ENCODE results near the gene GSTM4.

GSTM4 gene

DNA sequence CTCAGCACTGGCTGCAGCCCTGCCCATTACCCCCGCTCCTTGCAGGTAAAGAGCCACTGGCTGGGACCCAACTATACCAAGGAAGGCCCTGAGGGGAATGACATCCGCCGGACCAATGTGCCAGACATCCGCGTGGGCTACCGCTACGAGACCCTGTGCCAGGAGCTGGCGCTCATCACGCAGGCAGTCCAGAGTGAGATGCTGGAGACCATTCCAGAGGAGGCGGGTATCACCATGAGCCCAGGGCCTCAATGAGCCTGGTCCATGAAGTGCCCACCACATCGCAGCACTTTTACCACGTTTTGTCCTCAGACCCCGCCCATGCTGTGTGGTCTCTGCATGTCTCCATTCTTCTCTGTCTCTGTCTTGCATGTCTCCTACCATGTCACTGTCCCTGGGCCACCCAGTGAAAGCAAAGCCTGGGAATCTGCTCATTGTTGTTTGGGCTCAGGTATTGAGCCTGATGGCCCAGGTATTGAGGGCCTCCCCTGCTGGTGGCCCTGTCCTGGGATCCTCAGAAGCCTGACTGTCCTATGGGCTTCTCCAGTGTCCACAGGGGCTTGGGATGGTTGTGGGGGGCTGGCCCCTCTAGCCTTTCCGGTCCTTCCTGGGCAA, 24.9 kb upstream of the GSTM4 start:
- no peak overlapping the region for H3K4me3 ChIP-seq (replicated peaks; ENCODE audit: insufficient read depth, low read length)
- DNase-seq (ENCODE audit: low read depth in 1 of 2, low spot score in 1 of 2) = no peak
- H3K27ac ChIP-seq (replicated peaks) = no peak overlapping the region
- no peaks in the 10 kb centered on the region for H3K27me3 ChIP-seq (ENCODE audit: insufficient read depth, poor library complexity, severe bottlenecking)
- TF ChIP-seq GABPA (IDR thresholded peaks at IDR 0.05; ENCODE audit: low read depth) (no peak), POLR2AphosphoS5 (IDR thresholded peaks at IDR 0.05; ENCODE audit: low read depth) (no peak), SPI1 (IDR thresholded peaks at IDR 0.05; ENCODE audit: borderline replicate concordance, low read depth) (no peak)
- TF ChIP-seq, protein P1, sequence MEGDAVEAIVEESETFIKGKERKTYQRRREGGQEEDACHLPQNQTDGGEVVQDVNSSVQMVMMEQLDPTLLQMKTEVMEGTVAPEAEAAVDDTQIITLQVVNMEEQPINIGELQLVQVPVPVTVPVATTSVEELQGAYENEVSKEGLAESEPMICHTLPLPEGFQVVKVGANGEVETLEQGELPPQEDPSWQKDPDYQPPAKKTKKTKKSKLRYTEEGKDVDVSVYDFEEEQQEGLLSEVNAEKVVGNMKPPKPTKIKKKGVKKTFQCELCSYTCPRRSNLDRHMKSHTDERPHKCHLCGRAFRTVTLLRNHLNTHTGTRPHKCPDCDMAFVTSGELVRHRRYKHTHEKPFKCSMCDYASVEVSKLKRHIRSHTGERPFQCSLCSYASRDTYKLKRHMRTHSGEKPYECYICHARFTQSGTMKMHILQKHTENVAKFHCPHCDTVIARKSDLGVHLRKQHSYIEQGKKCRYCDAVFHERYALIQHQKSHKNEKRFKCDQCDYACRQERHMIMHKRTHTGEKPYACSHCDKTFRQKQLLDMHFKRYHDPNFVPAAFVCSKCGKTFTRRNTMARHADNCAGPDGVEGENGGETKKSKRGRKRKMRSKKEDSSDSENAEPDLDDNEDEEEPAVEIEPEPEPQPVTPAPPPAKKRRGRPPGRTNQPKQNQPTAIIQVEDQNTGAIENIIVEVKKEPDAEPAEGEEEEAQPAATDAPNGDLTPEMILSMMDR (IDR thresholded peaks at IDR 0.05; ENCODE audit: insufficient read depth, low read length) = no peak
- TF ChIP-seq, protein P2, sequence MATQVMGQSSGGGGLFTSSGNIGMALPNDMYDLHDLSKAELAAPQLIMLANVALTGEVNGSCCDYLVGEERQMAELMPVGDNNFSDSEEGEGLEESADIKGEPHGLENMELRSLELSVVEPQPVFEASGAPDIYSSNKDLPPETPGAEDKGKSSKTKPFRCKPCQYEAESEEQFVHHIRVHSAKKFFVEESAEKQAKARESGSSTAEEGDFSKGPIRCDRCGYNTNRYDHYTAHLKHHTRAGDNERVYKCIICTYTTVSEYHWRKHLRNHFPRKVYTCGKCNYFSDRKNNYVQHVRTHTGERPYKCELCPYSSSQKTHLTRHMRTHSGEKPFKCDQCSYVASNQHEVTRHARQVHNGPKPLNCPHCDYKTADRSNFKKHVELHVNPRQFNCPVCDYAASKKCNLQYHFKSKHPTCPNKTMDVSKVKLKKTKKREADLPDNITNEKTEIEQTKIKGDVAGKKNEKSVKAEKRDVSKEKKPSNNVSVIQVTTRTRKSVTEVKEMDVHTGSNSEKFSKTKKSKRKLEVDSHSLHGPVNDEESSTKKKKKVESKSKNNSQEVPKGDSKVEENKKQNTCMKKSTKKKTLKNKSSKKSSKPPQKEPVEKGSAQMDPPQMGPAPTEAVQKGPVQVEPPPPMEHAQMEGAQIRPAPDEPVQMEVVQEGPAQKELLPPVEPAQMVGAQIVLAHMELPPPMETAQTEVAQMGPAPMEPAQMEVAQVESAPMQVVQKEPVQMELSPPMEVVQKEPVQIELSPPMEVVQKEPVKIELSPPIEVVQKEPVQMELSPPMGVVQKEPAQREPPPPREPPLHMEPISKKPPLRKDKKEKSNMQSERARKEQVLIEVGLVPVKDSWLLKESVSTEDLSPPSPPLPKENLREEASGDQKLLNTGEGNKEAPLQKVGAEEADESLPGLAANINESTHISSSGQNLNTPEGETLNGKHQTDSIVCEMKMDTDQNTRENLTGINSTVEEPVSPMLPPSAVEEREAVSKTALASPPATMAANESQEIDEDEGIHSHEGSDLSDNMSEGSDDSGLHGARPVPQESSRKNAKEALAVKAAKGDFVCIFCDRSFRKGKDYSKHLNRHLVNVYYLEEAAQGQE (IDR thresholded peaks at IDR 0.05; ENCODE audit: insufficient replicate concordance, low read depth) = no peak

DNA sequence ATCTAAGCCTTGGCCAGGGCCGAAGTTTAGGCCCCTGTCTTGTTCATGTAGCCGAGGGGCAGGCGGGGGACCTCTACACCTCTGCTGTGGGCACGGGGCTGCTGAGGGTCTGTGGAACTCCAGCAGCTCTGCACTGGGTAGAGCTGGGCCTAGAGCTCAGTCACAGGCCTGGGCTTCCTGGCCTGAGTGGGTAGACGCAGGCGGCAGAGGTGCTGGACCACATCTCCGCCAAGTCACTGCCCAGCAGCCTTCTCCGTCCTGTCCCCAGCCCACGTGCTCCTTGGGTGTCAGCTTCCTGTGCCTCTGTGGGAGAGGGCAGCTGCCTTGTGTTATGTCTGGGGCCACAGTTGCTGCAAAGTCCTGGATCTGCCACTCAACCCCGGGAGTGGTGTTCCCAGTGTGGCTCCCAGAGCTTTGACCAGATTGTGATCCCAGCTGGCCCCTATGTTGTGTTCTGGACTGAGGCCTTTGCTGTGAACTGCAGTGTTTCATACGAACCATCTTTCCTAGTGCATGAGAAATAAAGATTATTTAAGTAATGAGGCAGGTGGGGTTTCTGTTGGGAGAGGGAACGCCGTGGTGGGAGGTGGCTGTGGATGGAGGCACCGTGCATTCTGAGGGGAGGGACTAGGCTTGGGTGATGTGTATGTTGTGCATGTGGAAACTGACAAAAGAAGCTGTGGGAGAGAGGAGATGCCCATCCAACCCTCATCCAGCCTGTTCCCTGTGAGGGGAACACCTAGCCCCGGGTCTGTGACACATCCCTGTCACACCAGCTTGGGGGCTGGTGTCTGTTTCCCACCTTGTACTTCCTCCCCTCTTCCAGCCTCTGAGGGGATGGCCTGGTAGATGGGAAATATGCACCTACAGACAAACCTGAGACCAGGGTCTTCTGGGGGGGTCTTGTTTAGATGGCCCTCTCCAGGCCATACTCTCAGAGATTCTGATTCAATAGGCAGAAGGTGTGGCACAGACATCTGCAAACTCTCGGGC, 24.1 kb upstream of the GSTM4 start:
- DNase-seq (ENCODE audit: low read depth in 1 of 2, low spot score in 1 of 2) = no peak
- Histone ChIP-seq H3K27me3 (ENCODE audit: insufficient read depth, poor library complexity, severe bottlenecking) (no peaks in the 10 kb centered on the region), H3K4me3 (replicated peaks; ENCODE audit: insufficient read depth, low read length) (no peak overlapping the region), H3K27ac (replicated peaks) (no peak overlapping the region)
- TF ChIP-seq, protein P1 (IDR thresholded peaks at IDR 0.05; ENCODE audit: insufficient read depth, low read length) = no peak
- TF ChIP-seq, protein P2 (IDR thresholded peaks at IDR 0.05; ENCODE audit: insufficient replicate concordance, low read depth) = no peak
- TF ChIP-seq POLR2AphosphoS5 (IDR thresholded peaks at IDR 0.05; ENCODE audit: low read depth) = no peak
- no peak for TF ChIP-seq SPI1 (IDR thresholded peaks at IDR 0.05; ENCODE audit: borderline replicate concordance, low read depth)
- TF ChIP-seq GABPA (IDR thresholded peaks at IDR 0.05; ENCODE audit: low read depth) = no peak

DNA sequence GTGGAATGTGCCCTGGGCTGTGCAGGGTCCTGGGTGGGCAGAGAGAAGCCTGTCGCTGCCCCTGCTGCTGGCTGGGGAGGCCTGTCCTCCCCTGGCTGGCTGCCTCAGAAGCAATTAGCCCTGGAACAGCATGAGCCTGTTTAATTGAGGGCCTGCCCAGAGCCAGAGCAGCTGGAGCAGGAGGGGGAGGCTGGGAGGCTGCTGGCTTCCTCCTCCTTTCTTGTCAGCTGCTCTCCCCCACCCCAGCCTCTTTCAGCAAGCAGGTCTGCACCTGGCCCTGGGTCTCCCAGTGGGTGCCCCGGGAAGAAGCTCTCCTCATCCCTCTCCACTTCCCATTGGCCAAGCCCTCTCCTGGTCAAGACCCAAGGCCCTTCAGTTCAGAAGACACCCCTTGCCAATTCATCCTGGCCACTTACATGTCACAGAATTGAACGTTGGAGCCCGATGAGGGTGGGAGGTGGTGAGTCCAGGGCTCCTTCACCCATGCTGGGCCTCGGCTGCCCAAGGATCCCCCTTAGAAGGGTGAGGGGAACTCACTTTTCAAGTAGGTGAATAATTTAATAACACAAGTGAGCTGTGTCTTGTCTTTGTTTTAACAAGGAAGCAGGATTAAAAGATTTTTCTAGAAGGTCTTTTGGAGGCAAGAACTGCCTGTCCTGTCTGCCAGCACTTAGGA, 23.1 kb upstream of the GSTM4 start:
- no peak for DNase-seq (ENCODE audit: low read depth in 1 of 2, low spot score in 1 of 2)
- Histone ChIP-seq H3K27me3 (ENCODE audit: insufficient read depth, poor library complexity, severe bottlenecking) (no peaks in the 10 kb centered on the region), H3K4me3 (replicated peaks; ENCODE audit: insufficient read depth, low read length) (no peak overlapping the region), H3K27ac (replicated peaks) (no peak overlapping the region)
- TF ChIP-seq, protein P2 (IDR thresholded peaks at IDR 0.05; ENCODE audit: insufficient replicate concordance, low read depth) = no peak
- TF ChIP-seq POLR2AphosphoS5 (IDR thresholded peaks at IDR 0.05; ENCODE audit: low read depth) = no peak
- TF ChIP-seq, protein P1 (IDR thresholded peaks at IDR 0.05; ENCODE audit: insufficient read depth, low read length) = no peak
- no peak for TF ChIP-seq SPI1 (IDR thresholded peaks at IDR 0.05; ENCODE audit: borderline replicate concordance, low read depth)
- TF ChIP-seq GABPA (IDR thresholded peaks at IDR 0.05; ENCODE audit: low read depth) = no peak
